PC-3 (cell line): ENCODE results near the gene TMEM126A. TPM values are rescaled to one million over a fixed set of nuclear protein-coding genes. Genes with fewer than 3 reads are reported as not detected.
"Not testable (repeated sequence)": the region's sequence is repeated elsewhere in the genome, so short reads cannot be mapped to it uniquely, and the experiment has no call there.

ENCODE experiments used
- ATAC-seq: fragments of 200-7000 bp; cut with Tn5 transposase; 2 replicates; pipeline ENCODE4 v1.9.1; 2020; ENCODE audit warnings: mild to moderate bottlenecking, moderate library complexity
- BruUV-seq: library from RNA; stranded (reverse); fragments of 400-500 nt; replicated peaks from 2 replicates; lab custom pipeline; 2021; lab: Mats Ljungman, UMichigan
- CTCF ChIA-PET: fragments of 300-600 bp; sonication (Branson Sonifier 250); formaldehyde crosslinking; loops from one replicate; lab custom pipeline; 2022; ENCODE audit warnings: antibody characterized with exemption; lab: Charles Lee
- POLR2A ChIA-PET: fragments of 300-600 bp; sonication (Branson Sonifier 250); formaldehyde crosslinking; loops from one replicate; lab custom pipeline; 2022; ENCODE audit warnings: antibody characterized with exemption; ENCODE audit not compliant: unreplicated experiment; lab: Charles Lee
- DNase-seq: peaks from one replicate; pipeline ENCODE4 v3.0.0-alpha.2; 2015
- H2AFZ ChIP-seq: fragments of 300-600 bp; sonication (generic); 2 replicates; pipeline ENCODE4 v1.6.0; 2016; ENCODE audit warnings: antibody characterized with exemption, low read length
- H3F3A ChIP-seq: fragments of 300-600 bp; sonication (generic); one replicate; pipeline ENCODE4 v1.6.0; 2017; ENCODE audit warnings: antibody characterized with exemption, low read length, control low read depth, mild to moderate bottlenecking; ENCODE audit not compliant: unreplicated experiment
- H3K27ac ChIP-seq: fragments of 300-600 bp; sonication (generic); 2 replicates; pipeline ENCODE4 v1.5.1; 2016; ENCODE audit warnings: mild to moderate bottlenecking, low read length
- H3K27me3 ChIP-seq: fragments of 300-600 bp; sonication (generic); 2 replicates; pipeline ENCODE4 v1.6.1; 2016; ENCODE audit warnings: low read length, mixed read lengths
- H3K36me3 ChIP-seq: fragments of 300-600 bp; sonication (generic); 2 replicates; pipeline ENCODE4 v1.6.1; 2016; ENCODE audit warnings: low read depth, mixed run types, low read length, mixed read lengths
- H3K4me1 ChIP-seq: fragments of 300-600 bp; sonication (generic); 2 replicates; pipeline ENCODE4 v1.5.1; 2016; ENCODE audit warnings: low read length; ENCODE audit not compliant: insufficient read depth
- H3K4me2 ChIP-seq: fragments of 300-600 bp; sonication (generic); 2 replicates; pipeline ENCODE4 v1.6.0; 2016; ENCODE audit warnings: low read length
- H3K4me3 ChIP-seq: fragments of 300-600 bp; sonication (generic); 2 replicates; pipeline ENCODE4 v1.5.1; 2016; ENCODE audit warnings: mild to moderate bottlenecking, low read length, mixed read lengths
- H3K79me2 ChIP-seq: fragments of 300-600 bp; sonication (generic); 2 replicates; pipeline ENCODE4 v1.6.1; 2017; ENCODE audit warnings: low read length, mixed read lengths
- H3K9ac ChIP-seq: fragments of 300-600 bp; sonication (generic); 2 replicates; pipeline ENCODE4 v1.6.0; 2016; ENCODE audit warnings: mild to moderate bottlenecking, low read length
- H3K9me2 ChIP-seq: fragments of 300-600 bp; sonication (generic); replicated peaks from 2 replicates; pipeline ENCODE4 v1.6.1; 2016; ENCODE audit warnings: mixed run types, low read length, mixed read lengths
- H3K9me3 ChIP-seq: fragments of 300-600 bp; sonication (generic); 2 replicates; pipeline ENCODE4 v1.6.1; 2016; ENCODE audit warnings: low read length, mixed read lengths
- H4K20me1 ChIP-seq: fragments of 300-600 bp; sonication (generic); 2 replicates; pipeline ENCODE4 v1.6.1; 2016; ENCODE audit warnings: low read length, mixed read lengths
- CTCF ChIP-seq: fragments of 300-600 bp; sonication (generic); conservative IDR thresholded peaks from 2 replicates; pipeline ENCODE4 v1.5.1; 2017; ENCODE audit warnings: antibody characterized with exemption, low read depth, mild to moderate bottlenecking, low read length
- EZH2phosphoT487 ChIP-seq: fragments of 300-600 bp; sonication (generic); IDR thresholded peaks from 2 replicates; pipeline ENCODE4 v1.6.1; 2018; ENCODE audit warnings: mild to moderate bottlenecking, antibody characterized with exemption, low read length, borderline replicate concordance
- intact Hi-C: fragments of 100-400 bp; cut with micrococcal nuclease; formaldehyde crosslinking; loops from 2 replicates; pipeline ENCODE4 v1.9.0; 2023
- total RNA-seq: library from RNA; depleted of rRNA; stranded (reverse); fragments of >200 nt; gene quantifications from 2 replicates; pipeline ENCODE4 v1.2.3, GENCODE V29; 2014

TMEM126A gene
- total RNA-seq, 1 experiment from 2014 or later: 37.8 TPM

GRCh38 chr11:85666687-85667086, 18.9 kb downstream of the TMEM126A start:
- Histone ChIP-seq H3F3A (no peaks in the 10 kb centered on the region), H3K4me1 (peaks cover 6% of the 10 kb centered on the region), H3K9ac (no peak overlapping the region), H3K4me3 (no peak overlapping the region), H3K27me3 (no peaks in the 10 kb centered on the region), H3K27ac (no peak overlapping the region), H3K79me2 (peaks cover 33% of the 10 kb centered on the region), H3K9me3 (no peaks in the 10 kb centered on the region), H2AFZ (peak overlapping the region; percentile 79; the same call in 1 of the 2 replicates), H4K20me1 (peaks cover 22% of the 10 kb centered on the region), H3K9me2 (no peaks in the 10 kb centered on the region), H3K36me3 (peaks cover 15% of the 10 kb centered on the region), H3K4me2 (no peak overlapping the region)
- BruUV-seq: no TSS peak
- TF ChIP-seq CTCF: no peak
- TF ChIP-seq EZH2phosphoT487: no peak
- intact Hi-C loops: loop anchor here (10.0 kb wide), 1 partner anchor 578 kb away; the partner anchor contains the start of gene EED
- ChIA-PET CTCF (no interaction called here), POLR2A (no interaction called here)
- ATAC-seq (no peak), DNase-seq (no peak)

GRCh38 chr11:85668157-85668556, 20.4 kb downstream of the TMEM126A start:
- BruUV-seq: no TSS peak
- CTCF ChIA-PET: no interaction called here

DNA sequence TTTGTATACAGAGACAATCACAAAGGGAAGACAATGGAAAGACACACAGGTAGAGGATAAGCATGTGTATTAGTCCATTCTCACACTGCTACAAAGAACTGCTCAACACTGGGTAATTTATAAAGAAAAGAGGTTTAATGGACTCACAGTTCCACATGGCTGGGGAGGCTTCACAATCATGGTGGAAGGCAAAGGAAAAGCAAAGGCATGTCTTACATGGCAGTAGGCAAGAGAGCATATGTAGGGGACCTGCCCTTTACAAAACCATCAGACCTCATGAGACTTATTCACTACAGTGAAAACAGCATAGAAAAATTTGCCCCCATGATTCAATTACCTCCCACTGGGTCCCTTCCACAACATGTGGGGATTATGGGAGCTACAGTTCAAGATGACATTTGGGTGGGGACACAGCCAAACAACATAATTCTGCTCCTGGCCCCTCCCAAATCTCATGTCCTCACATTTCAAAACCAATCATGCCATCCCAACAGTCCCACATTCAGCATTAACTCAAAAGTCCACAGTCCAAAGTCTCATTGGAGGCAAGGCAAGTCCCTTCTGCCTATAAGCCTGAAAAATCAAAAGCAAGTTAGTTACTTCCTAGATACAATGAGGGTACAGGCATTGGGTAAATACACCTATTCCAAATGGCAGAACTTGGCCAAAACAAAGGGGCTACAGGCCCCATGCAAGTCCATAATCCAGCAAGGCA, 23.3 kb downstream of the TMEM126A start:
- POLR2A ChIA-PET, BruUV-seq, ATAC-seq, H3K9ac ChIP-seq, H3K27me3 ChIP-seq, H3K9me3 ChIP-seq, H2AFZ ChIP-seq, H3K27ac ChIP-seq, H3F3A ChIP-seq, H3K36me3 ChIP-seq, H3K4me2 ChIP-seq, intact Hi-C loops, H3K9me2 ChIP-seq, DNase-seq, H3K79me2 ChIP-seq, CTCF ChIA-PET, H3K4me3 ChIP-seq, H3K4me1 ChIP-seq, H4K20me1 ChIP-seq: not testable (repeated sequence)

More at GRCh38 chr11:85668157-85668556, 20.4 kb downstream of the TMEM126A start:
- Histone ChIP-seq H4K20me1 (peaks cover 9% of the 10 kb centered on the region), H3K9me2 (no peaks in the 10 kb centered on the region), H3K36me3 (peaks cover 3% of the 10 kb centered on the region), H3K4me2 (no peak overlapping the region), H3K27me3 (no peaks in the 10 kb centered on the region), H3K4me3 (no peak overlapping the region), H2AFZ (no peak overlapping the region), H3F3A (no peaks in the 10 kb centered on the region), H3K9ac (no peak overlapping the region), H3K9me3 (no peaks in the 10 kb centered on the region), H3K4me1 (peaks cover 6% of the 10 kb centered on the region), H3K27ac (no peak overlapping the region), H3K79me2 (peaks cover 18% of the 10 kb centered on the region)
- POLR2A ChIA-PET: no interaction called here
- intact Hi-C loops: loop anchor here (10.0 kb wide), 1 partner anchor 577 kb away; the partner anchor contains the start of gene EED
- ATAC-seq (no peak), DNase-seq (no peak)
- no peak for TF ChIP-seq CTCF
